Stimulated activated naive CD8-positive, alpha-beta T cell treated with anti-CD3 and anti-CD28 coated beads, Interleukin-15, Interleukin-2, amounts not matched to agents 100 U/mL and 50 U/mL, for 24 hours (primary cell): ENCODE results near the gene CYP4X1.
"Not testable (repeated sequence)": the region's sequence is repeated elsewhere in the genome, so short reads cannot be mapped to it uniquely, and the experiment has no call there.

Experiments used
- ATAC-seq: fragments of 150-1000 bp; cut with Tn5 transposase; one replicate; pipeline ENCODE4 v1.10.0; 2021
- DNase-seq: peaks from one replicate; pipeline ENCODE4 v3.0.0; 2021

Gene CYP4X1

GRCh38 chr1:47023268-47024140, at the start of gene CYP4X1:
TSS of gene CYP4X1 (plus strand) at chr1:47023669. CDS start at chr1:47023818, 149 bp downstream.
- DNase-seq: no peak
- ATAC-seq: no peak

DNA sequence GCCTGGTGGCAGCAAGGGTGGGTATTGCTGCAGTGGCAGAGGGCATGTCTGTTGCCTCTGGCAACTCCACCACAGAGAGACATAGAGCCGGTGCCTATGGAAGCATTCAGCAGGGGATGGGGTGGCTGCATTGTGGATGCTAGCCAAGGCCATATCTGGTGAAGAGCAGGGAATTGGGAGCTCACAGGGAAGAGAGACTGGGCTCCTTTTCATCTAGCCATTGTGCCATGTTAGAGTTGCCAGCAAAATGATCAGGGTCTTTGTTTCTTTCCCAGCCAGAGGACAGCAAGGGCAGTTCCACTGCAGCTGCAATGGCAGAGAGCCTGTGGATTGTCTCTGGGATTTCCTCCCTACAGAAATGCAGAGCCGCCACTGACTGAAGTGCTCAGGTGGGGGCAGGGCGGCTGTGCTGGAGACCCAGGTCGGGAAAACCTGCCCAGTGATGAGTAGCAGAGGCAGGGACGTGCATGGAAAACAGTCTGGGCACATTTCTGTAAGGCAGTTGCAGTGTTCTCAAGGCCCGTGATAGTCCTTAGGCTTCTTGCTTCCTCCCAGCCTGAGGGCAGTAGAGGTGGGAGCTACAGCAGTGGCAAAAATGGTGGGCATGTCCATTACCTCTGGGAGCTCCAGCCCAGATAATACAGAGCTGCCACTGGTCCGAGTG, 40.2 kb upstream of the CYP4X1 start:
- DNase-seq (no peak), ATAC-seq (no peak)

- ATAC-seq: no peak
Observed at GRCh38 chr1:46983830-46984586, 39.5 kb upstream of the CYP4X1 start.

GRCh38 chr1:46990541-46990940, 32.9 kb upstream of the CYP4X1 start:
- not testable (repeated sequence) for ATAC-seq, DNase-seq

More at GRCh38 chr1:46983830-46984586, 39.5 kb upstream of the CYP4X1 start:
- DNase-seq: no peak

GRCh38 chr1:46991083-46991923, 32.2 kb upstream of the CYP4X1 start:
- no peak for ATAC-seq
- DNase-seq: no peak

GRCh38 chr1:46996659-46997281, 26.7 kb upstream of the CYP4X1 start:
- DNase-seq (no peak), ATAC-seq (no peak)

GRCh38 chr1:47002211-47002610, 21.3 kb upstream of the CYP4X1 start:
- no peak for DNase-seq

GRCh38 chr1:47003896-47004403, 19.5 kb upstream of the CYP4X1 start:
- no peak for ATAC-seq

More at GRCh38 chr1:47002211-47002610, 21.3 kb upstream of the CYP4X1 start:
- ATAC-seq: no peak

GRCh38 chr1:47006437-47006836, 17.0 kb upstream of the CYP4X1 start:
- not testable (repeated sequence) for DNase-seq, ATAC-seq

More at GRCh38 chr1:47003896-47004403, 19.5 kb upstream of the CYP4X1 start:
- no peak for DNase-seq

- ATAC-seq (no peak), DNase-seq (no peak)
Observed at GRCh38 chr1:47013293-47013692, 10.2 kb upstream of the CYP4X1 start.

DNA sequence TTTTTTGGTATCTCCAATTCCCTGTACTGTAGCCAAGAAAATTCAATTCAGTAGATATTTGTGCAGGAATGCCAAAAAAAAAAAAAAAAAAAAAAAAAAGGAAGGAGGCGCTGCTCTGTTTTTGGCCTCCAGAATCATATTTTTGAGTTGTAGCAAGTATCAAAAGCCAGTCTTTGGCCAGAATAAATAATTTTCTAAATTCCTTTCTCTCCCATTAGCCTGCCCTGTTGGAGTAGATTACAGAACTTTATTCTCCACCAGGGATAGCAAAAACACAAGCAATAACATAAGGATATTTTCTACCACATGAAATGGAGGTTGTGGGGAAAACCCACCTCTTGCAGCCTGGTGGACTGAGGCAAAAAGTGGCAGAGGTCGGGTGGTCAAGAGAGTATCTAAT, 2.4 kb upstream of the CYP4X1 start:
- DNase-seq: no peak
- ATAC-seq: no peak

DNA sequence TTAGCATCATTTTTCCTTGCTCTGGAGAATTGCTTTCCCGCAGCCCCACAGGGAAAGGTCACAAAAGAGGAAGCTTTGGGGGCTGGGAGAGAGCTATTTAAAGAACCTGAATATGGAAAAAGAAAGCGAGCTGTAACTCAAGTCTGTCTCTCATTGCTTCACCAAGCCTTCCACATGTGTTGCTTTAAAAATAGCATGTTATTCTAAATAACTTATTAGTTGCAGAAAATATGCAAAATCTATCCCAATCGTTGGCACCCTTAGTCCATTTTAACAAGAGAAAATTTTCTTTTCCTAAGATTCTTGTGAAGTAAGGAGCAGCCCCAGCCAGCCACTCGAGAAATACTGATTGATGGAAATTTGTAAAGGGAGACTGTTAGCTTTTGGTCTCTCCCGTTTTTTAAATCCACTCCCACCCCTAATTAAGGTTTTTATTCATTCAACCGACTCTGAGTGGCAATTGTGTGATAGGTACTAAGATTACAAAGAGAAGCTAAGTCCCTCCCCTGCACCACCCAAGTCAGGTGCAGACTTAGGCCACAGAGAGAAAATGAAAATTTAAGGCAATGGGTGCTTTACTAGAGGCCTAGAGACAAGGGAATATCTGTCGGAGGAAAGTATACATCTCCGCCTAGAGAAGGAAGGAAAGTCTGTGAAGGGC, 802 bp downstream of the CYP4X1 start:
- DNase-seq: no peak
- no peak for ATAC-seq

GRCh38 chr1:47030170-47030805, 6.8 kb downstream of the CYP4X1 start:
- DNase-seq: no peak

GRCh38 chr1:47031059-47031458, 7.6 kb downstream of the CYP4X1 start:
- ATAC-seq: no peak

More at GRCh38 chr1:47030170-47030805, 6.8 kb downstream of the CYP4X1 start:
- no peak for ATAC-seq

GRCh38 chr1:47031585-47031984, 8.1 kb downstream of the CYP4X1 start:
- ATAC-seq (no peak), DNase-seq (no peak)

More at GRCh38 chr1:47031059-47031458, 7.6 kb downstream of the CYP4X1 start:
- no peak for DNase-seq

DNA sequence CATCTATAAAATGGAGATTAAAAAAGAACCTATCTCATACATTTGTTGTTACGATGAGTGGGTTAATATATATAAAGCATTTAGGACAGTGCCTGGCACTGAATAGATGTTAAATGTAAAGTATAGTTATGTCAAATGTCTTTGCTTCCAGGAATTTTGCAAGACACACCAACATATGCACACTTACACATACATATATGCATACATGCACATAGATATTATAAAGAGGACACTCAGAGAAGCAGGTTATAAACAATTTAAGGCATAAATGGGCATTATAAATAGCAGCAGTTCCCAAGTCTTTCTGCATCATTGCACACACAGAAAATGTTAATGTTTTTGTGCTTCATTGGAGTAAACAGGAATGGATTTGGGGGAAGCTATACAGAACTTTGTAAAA, 13.3 kb downstream of the CYP4X1 start:
- DNase-seq (no peak), ATAC-seq (no peak)

GRCh38 chr1:47059376-47059775, 35.9 kb downstream of the CYP4X1 start:
- no peak for DNase-seq

GRCh38 chr1:47067097-47067594, 43.7 kb downstream of the CYP4X1 start, which contains the start of gene CYP4Z1:
TSS of gene CYP4Z1 (plus strand) at chr1:47067231. CDS start at chr1:47067491, 260 bp downstream.
- no peak for DNase-seq
- ATAC-seq: no peak

More at GRCh38 chr1:47059376-47059775, 35.9 kb downstream of the CYP4X1 start:
- ATAC-seq: no peak

DNA sequence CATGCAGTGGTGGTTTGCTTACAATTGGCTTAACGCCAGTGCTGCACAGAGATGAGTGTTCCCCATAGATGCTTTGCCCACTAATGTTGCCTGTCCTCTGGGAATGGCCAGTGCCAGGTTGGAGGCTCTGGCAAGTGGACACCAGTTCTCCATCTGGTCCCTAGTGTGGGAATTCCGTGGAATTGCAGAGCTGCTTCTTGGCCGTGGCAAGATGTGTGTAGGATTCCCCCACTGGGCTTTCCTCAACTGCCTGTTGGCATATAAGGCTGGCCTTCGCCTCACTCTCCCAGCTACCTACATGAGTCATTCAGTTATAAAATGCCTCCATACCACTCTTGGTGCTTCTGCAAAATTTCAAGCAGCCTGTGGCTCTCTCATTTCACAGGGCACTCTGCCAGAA, 45.6 kb downstream of the CYP4X1 start:
- not testable (repeated sequence) for ATAC-seq, DNase-seq
